Measurements from ENCODE around the gene ZNF470.

- TF ChIP-seq NRF1 (conservative IDR thresholded peaks at IDR 0.05 in 1 of 2, IDR thresholded peaks at IDR 0.05 in 1 of 2) (no peak), HDAC2 (IDR thresholded peaks at IDR 0.05) (no peak)
These were observed 29.8 kb upstream of the ZNF470 start for GRCh38 chr19:56537442-56537841.

All from K562 (cell line).